Stimulated activated CD8-positive, alpha-beta memory T cell treated with anti-CD3 and anti-CD28 coated beads, Interleukin-4, amount 100 ng/mL, for 48 hours (primary cell): ENCODE data around the gene CR2.
"Not testable (repeated sequence)": the region's sequence is repeated elsewhere in the genome, so short reads cannot be mapped to it uniquely, and the experiment has no call there.

Experiments used
- DNase-seq: peaks from one replicate; pipeline ENCODE4 v3.0.0-alpha.2; 2020

CR2 gene

DNA sequence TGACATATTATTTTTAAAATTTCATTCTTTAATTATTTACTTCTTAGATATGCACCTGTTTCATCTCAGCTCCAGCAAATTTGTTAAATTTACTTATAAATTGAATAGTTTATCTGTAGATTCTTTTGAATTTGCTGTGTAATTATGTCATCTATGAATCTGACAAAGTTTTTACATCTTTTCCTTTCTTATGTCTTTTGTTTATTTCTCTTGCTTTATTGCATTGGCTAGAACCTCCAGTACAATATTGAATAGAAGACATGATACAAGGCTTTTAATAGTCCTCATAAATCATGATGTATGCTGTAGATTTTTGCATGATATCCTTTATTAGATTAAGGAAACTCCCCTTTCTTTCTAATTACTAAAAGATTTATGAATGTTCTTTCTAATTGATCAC is 62.6 kb downstream of the CR2 start:
- no peak for DNase-seq

- no peak for DNase-seq
Observed at GRCh38 chr1:207518608-207519236, 64.6 kb downstream of the CR2 start.

- no peak for DNase-seq
Observed at GRCh38 chr1:207519505-207520399, 65.6 kb downstream of the CR2 start.

DNA sequence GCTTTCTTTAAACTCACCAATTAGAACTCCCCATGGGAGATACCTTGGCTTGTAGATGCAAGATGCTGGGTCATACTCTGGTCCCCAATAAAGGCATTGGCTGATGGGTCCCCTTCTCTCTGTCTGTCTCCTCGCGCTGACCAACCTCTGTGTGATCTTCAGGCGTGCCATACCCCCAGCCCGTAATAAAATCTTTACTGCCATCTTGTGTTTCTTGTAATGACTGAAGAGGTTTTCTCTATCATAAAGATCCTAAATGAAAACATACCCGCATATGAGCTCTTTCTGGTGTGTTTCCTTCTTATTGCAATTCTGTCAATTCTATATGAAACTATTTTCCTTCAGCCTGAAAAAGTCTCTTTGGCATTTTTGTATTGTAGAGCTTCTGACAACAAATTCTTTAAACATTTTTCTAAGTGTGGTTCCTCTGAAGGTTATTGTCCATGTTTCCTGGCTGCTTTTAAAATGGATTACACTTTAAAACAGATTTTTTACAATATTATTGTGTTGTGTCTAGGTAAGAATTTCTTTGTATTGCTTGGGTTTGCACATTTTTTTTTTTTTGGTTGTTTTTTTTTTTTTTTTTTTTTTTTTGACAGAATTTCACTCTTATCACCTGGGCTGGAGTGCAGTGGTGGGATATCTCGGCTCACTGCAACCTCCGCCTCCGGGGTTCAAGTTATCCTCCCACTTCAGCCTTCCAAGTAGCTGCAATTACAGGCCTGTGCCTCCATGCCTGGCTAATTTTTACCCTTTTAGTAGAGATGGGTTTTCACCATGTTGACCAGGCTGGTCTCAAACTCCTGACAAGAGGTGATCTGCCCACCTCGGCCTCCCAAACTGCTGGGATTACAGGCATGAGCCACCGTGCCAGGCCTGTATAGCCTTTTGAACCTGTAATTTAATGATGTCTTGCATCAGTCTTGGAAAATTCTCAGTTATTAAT is 66.5 kb downstream of the CR2 start:
- not testable (repeated sequence) for DNase-seq

DNA sequence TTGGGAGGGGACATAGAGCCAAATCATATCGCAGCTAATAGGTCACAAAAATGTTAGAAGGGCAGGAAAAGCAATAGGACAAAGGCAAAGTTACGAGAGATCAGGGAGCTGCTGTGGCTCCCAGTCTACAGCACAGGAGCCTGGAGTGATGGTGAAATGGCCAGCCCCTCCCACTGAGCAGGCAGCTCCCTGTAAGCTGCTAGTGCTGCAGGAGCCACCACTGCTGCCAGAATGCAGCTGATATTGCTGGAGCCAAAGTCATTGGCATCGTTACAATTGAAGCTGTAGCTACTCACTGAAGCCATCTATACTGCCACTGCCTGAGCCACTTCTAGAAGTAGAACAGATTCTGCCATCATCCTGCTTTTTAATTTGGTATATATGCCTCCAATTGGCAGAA is 71.1 kb downstream of the CR2 start:
- not testable (repeated sequence) for DNase-seq

DNA sequence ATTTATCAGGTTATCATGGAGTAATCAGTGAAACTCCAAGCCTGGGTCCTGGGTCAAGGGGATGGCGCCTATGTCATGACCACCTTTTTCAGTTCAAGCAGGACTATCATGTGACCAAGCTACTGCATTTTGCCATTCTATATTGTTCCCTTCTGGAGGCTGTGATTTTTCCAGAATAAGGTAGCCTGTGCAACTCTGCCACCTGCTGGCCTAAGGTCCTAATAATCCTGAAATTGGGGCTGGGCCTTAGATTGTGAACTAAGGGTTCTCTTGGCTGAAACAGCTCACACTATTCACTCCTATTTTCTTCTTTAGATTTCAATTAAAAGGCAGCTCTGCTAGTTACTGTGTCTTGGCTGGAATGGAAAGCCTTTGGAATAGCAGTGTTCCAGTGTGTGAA is 74.3 kb downstream of the CR2 start:
- DNase-seq = not testable (repeated sequence)

DNA sequence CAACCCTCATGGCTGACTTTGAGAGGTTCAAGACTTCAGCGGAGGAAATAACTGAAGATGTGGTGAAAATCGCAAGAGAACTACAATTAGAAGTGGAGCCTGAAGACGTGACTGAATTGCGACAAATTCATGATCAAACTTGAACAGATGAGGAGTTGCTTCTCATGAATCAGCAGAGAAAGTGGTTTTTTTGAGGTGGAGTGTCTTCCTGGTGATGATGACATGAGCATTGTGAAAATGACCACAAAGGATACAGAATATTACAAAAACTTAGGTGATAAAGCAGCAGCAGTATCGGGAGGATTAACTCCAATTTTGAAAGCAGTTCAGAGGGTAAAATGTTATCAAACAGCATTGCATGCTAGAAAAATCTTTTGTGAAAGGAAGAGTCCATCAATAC is 82.1 kb downstream of the CR2 start:
- not testable (repeated sequence) for DNase-seq
